Amniotic stem cell (primary cell): ENCODE data around the gene AGPAT3.
"Not testable (repeated sequence)": the region's sequence is repeated elsewhere in the genome, so short reads cannot be mapped to it uniquely, and the experiment has no call there.

ENCODE experiments used
- DNase-seq: peaks from one replicate; lab custom pipeline; 2025; lab: John Stamatoyannopoulos, UW

Gene AGPAT3

GRCh38 chr21:43882952-43883545, 18.0 kb downstream of the AGPAT3 start:
- no peak for DNase-seq

- DNase-seq, result no peak
Observed at GRCh38 chr21:43884012-43884860, 19.2 kb downstream of the AGPAT3 start.

- no peak for DNase-seq
Observed at GRCh38 chr21:43884861-43885417, 19.9 kb downstream of the AGPAT3 start.

- DNase-seq, result no peak
Observed at GRCh38 chr21:43885721-43886120, 20.7 kb downstream of the AGPAT3 start.

GRCh38 chr21:43886565-43886964, 21.5 kb downstream of the AGPAT3 start:
- no peak for DNase-seq

- DNase-seq, result no peak
Observed at GRCh38 chr21:43889069-43889468, 24.0 kb downstream of the AGPAT3 start.

- no peak for DNase-seq
Observed at GRCh38 chr21:43890042-43890441, 25.0 kb downstream of the AGPAT3 start.

- no peak for DNase-seq
Observed at GRCh38 chr21:43892334-43892733, 27.3 kb downstream of the AGPAT3 start.

GRCh38 chr21:43892984-43893535, 28.0 kb downstream of the AGPAT3 start:
- DNase-seq, result no peak

- DNase-seq, result no peak
Observed at GRCh38 chr21:43893536-43894205, 28.6 kb downstream of the AGPAT3 start.

- no peak for DNase-seq
Observed at GRCh38 chr21:43894206-43894577, 29.2 kb downstream of the AGPAT3 start.

- no peak for DNase-seq
Observed at GRCh38 chr21:43895196-43895595, 30.2 kb downstream of the AGPAT3 start.

GRCh38 chr21:43896696-43897299, 31.8 kb downstream of the AGPAT3 start:
- DNase-seq, result not testable (repeated sequence)

GRCh38 chr21:43899307-43900077, 34.5 kb downstream of the AGPAT3 start:
- DNase-seq, result no peak

- DNase-seq, result no peak
Observed at GRCh38 chr21:43900078-43900385, 35.0 kb downstream of the AGPAT3 start.

GRCh38 chr21:43900690-43901089, 35.7 kb downstream of the AGPAT3 start:
- DNase-seq, result no peak

GRCh38 chr21:43902441-43902840, 37.4 kb downstream of the AGPAT3 start:
- DNase-seq, result no peak

GRCh38 chr21:43903451-43904091, 38.5 kb downstream of the AGPAT3 start:
- no peak for DNase-seq

GRCh38 chr21:43904331-43904781, 39.3 kb downstream of the AGPAT3 start:
- no peak for DNase-seq

GRCh38 chr21:43905726-43906455, 40.9 kb downstream of the AGPAT3 start:
- DNase-seq, result no peak
